Heart right ventricle (tissue), 16 donors: ENCODE results near the gene ARHGAP4. TPM values are rescaled to one million over a fixed set of nuclear protein-coding genes. Genes with fewer than 3 reads are reported as not detected.

Source experiments
- ATAC-seq, 8 donors: fragments of 200-7000 bp; cut with Tn5 transposase; one replicate each; pipeline ENCODE4 v1.9.1; 2020; ENCODE audit warnings: mild to moderate bottlenecking in 8 of 8, moderate library complexity in 8 of 8, moderate number of reproducible peaks in 1 of 8
- DNase-seq, 2 donors: peaks; one replicate each; pipeline ENCODE4 v3.0.0-alpha.2; 2020
- H3K27ac ChIP-seq, 10 donors: fragments of 200-600 bp; sonication (generic) in 2 of 10; one replicate each; pipeline versions ENCODE4 v1.5.0 to v1.8.0; 2020 to 2022; ENCODE audit warnings: mild to moderate bottlenecking in 3 of 10
- H3K27me3 ChIP-seq, 7 donors: fragments of 200-600 bp; one replicate each; pipeline ENCODE4 v1.8.0; 2021 to 2022; ENCODE audit warnings: mild to moderate bottlenecking in 2 of 7
- H3K36me3 ChIP-seq, 9 donors: fragments of 200-600 bp; sonication (generic) in 1 of 9; one replicate each; pipeline versions ENCODE4 v1.5.0 to v1.8.0; 2020 to 2022; ENCODE audit warnings: mild to moderate bottlenecking in 2 of 9
- H3K4me1 ChIP-seq, 9 donors: fragments of 200-600 bp; sonication (generic) in 1 of 9; one replicate each; pipeline versions ENCODE4 v1.5.0 to v1.8.0; 2020 to 2022; ENCODE audit warnings: mild to moderate bottlenecking in 4 of 9
- H3K4me3 ChIP-seq, 10 donors: fragments of 200-600 bp; sonication (generic) in 2 of 10; one replicate each; pipeline versions ENCODE4 v1.5.0 to v1.8.0; 2020 to 2022; ENCODE audit warnings: mild to moderate bottlenecking in 7 of 10, moderate library complexity in 2 of 10
- H3K9me3 ChIP-seq, 11 donors: fragments of 200-600 bp in 10 of 11; sonication (generic) in 2 of 11; one replicate each; pipeline versions ENCODE4 v1.5.0 to v1.8.0; 2013 to 2022; ENCODE audit warnings: mild to moderate bottlenecking in 2 of 11, control low read depth in 1 of 11, moderate library complexity in 1 of 11
- WGBS, 2 donors: extraction: QIAGEN DNeasy Blood & Tissue Kit; methylation state at CpG; one replicate each; pipeline ENCODE4 v1.1.7; 2013; ENCODE audit warnings: inconsistent platforms in 1 of 2; 5-methylcytosine and 5-hydroxymethylcytosine counted together
- intact Hi-C, 10 donors: fragments of 100-400 bp; cut with DNase I; formaldehyde crosslinking; loops; one replicate each; pipeline versions ENCODE4 v1.11.1 to v1.14.2; 2022
- polyA plus RNA-seq, 2 donors: library from polyadenylated mRNA; stranded (reverse); fragments of 200-250 nt; gene quantifications; one replicate each; pipeline ENCODE4 v1.2.3, GENCODE V29; 2013
- total RNA-seq, 10 donors: library from RNA; stranded (reverse); fragmentation: NEBNext Ultra II Directional in 3 of 10; extraction: Animal tissue kit (Norgen Biotek cat#: 25700) in 3 of 10; gene quantifications; one replicate each; pipeline versions ENCODE4 v1.2.1 to v1.2.4, GENCODE V29; 2021 to 2023
- TF ChIP-seq, protein P1 (sequence below), 9 donors: fragments of 200-600 bp; sonication (generic) in 2 of 9; IDR thresholded peaks; one replicate each; pipeline versions ENCODE4 v1.5.0 to v1.8.0; 2021 to 2022; ENCODE audit warnings: antibody characterized with exemption in 9 of 9, mild to moderate bottlenecking in 5 of 9, moderate library complexity in 1 of 9
- donor health status: Arrhythmogenic right ventricular cardiomyopathy.
- donor health status: ischemic (EF 13 %, LVEDD 7.1; RV severe dilation, severe dysfunction).
- donor health status: healthy with polysubstance abuse.
- donor health status: DM: no; HTN: yes; CAD: no.
- donor health status: DM: no; HTN: no; CAD: no.
- donor health status: ischemic (EF 25% LVEDD 6.9; RV normal size, moderate dysfunction).
- donor health status: ischemic (EF 25% LVEDD 5.7; RV mildly dilated, moderate dysfunction).
- donor health status: healthy.
- donor health status: DM: yes; HTN: yes; CAD: no.
- donor health status: Ischemic cardiomyopathy.
- donor health status: ischemic (EF 35%, LVEDD 5.7; RV mildly dilated, moderate dysfunction).
- donor health status: nonischemic (EF 11% LVEDD 7.7; RV severe dilation, severe dysfunction).
- donor health status: DM: yes; HTN: yes; CAD: no.
- donor health status: PGD.
- donor health status: ischemic (EF 29% LVEDD 5.4; RV normal size, mild dysfunction).
- donor health status: nonischemic (EF 23%, LVEDD 6.1; RV moderate dilation, normal function).

ARHGAP4 gene
- total and polyA plus RNA-seq, 12 donors = 5.5 to 65.5 (median 9.3) TPM

DNA sequence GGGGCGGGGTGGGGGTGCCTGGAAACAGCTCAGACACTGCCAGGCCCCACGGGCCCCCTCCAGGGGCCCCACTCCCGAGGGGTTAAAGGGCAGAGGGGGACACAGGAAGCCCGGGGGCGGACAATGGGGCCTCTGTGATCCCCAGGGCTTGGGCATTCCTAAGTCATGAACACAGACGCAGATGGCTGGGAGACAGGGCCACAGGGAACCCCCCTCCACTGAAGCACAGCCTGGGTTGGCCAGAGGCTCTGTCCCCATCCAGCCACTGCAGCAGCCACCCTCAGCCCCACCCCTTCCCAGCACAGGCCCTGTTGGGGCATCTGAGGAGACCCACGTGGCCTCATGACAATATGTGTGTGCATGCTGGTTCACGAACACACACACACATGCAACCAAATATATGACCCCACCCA lies 44.0 kb downstream of the ARHGAP4 start:
- no peak overlapping the region for H3K4me3 ChIP-seq
- H3K27ac ChIP-seq = no peak overlapping the region
- intact Hi-C loops = no loop called here
- DNase-seq (no peak), ATAC-seq (peak in 3 of 8 donors; percentile 4 to 46 (median 31))
- 36 to 37% methylated on average over 5 to 8 of the region's 8 CpGs for WGBS, 2 donors
- peaks cover 0 to 97% (median 51%) of the 10 kb centered on the region in 7 donors for H3K27me3 ChIP-seq
- TF ChIP-seq, protein P1, sequence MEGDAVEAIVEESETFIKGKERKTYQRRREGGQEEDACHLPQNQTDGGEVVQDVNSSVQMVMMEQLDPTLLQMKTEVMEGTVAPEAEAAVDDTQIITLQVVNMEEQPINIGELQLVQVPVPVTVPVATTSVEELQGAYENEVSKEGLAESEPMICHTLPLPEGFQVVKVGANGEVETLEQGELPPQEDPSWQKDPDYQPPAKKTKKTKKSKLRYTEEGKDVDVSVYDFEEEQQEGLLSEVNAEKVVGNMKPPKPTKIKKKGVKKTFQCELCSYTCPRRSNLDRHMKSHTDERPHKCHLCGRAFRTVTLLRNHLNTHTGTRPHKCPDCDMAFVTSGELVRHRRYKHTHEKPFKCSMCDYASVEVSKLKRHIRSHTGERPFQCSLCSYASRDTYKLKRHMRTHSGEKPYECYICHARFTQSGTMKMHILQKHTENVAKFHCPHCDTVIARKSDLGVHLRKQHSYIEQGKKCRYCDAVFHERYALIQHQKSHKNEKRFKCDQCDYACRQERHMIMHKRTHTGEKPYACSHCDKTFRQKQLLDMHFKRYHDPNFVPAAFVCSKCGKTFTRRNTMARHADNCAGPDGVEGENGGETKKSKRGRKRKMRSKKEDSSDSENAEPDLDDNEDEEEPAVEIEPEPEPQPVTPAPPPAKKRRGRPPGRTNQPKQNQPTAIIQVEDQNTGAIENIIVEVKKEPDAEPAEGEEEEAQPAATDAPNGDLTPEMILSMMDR (IDR thresholded peaks at IDR 0.05) = no peak
- no peaks in the 10 kb centered on the region for H3K9me3 ChIP-seq
- H3K36me3 ChIP-seq = no peaks in the 10 kb centered on the region
- peaks cover 0 to 6% (median 0%) of the 10 kb centered on the region in 9 donors for H3K4me1 ChIP-seq

DNA sequence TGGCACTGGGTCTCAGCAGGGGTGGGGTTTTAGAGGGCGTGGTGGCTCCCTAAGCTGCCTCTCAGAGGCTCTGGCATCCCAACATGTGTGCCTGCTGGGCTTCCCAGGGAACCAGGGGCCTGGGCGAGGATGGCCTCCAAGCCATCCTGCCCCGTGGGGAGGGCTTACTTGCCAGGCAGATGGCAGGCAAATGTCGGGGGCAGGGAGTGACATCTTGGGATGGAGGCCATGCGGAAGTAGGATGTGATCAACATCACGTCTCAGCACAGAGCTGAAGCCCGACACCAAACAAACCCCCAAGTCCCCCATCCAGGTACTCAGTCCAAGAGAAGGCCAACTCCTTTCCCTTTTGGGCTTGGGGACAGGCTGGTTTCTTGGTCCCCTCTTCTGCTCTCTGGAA lies 44.8 kb downstream of the ARHGAP4 start:
- no peaks in the 10 kb centered on the region for H3K9me3 ChIP-seq
- DNase-seq (no peak), ATAC-seq (no peak)
- H3K4me3 ChIP-seq = no peak overlapping the region
- no peak overlapping the region for H3K27ac ChIP-seq
- H3K4me1 ChIP-seq = peaks cover 0 to 6% (median 0%) of the 10 kb centered on the region in 9 donors
- H3K36me3 ChIP-seq = no peaks in the 10 kb centered on the region
- intact Hi-C loops = no loop called here
- peaks cover 0 to 97% (median 47%) of the 10 kb centered on the region in 7 donors for H3K27me3 ChIP-seq
- 76 to 78% methylated on average over 6 to 7 of the region's 7 CpGs for WGBS, 2 donors
- TF ChIP-seq, protein P1 (IDR thresholded peaks at IDR 0.05) = no peak

DNA sequence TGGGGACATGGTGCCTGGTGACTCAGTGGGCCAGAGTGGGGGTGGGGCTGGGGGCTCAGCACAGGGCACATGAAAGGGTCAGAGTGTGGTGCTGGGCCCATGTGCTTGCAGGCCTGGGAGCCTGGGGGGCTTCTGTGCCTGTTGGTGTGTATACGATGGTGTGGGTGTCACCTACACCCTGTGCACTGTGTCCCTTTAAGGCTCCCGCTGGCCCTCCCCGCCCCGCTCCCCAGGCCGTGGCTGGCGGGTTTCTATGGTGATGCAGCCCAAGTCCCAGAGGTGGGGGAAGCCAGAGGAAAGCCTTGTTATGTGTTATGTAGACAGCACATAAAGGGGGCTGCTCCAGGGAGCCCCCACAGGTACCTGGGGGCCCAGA lies 45.6 kb downstream of the ARHGAP4 start:
- no peaks in the 10 kb centered on the region for H3K9me3 ChIP-seq
- intact Hi-C loops = no loop called here
- 12 to 26% methylated on average over 5 to 6 of the region's 6 CpGs for whole genome bisulfite sequencing, 2 donors
- H3K27ac ChIP-seq = no peak overlapping the region
- ATAC-seq = no peak
- no peak for DNase-seq
- H3K27me3 ChIP-seq = peaks cover 0 to 100% (median 44%) of the 10 kb centered on the region in 7 donors
- no peak overlapping the region for H3K4me3 ChIP-seq
- TF ChIP-seq, protein P1 (IDR thresholded peaks at IDR 0.05) = no peak
- H3K36me3 ChIP-seq = no peaks in the 10 kb centered on the region
- peaks cover 0 to 4% (median 0%) of the 10 kb centered on the region in 9 donors for H3K4me1 ChIP-seq

DNA sequence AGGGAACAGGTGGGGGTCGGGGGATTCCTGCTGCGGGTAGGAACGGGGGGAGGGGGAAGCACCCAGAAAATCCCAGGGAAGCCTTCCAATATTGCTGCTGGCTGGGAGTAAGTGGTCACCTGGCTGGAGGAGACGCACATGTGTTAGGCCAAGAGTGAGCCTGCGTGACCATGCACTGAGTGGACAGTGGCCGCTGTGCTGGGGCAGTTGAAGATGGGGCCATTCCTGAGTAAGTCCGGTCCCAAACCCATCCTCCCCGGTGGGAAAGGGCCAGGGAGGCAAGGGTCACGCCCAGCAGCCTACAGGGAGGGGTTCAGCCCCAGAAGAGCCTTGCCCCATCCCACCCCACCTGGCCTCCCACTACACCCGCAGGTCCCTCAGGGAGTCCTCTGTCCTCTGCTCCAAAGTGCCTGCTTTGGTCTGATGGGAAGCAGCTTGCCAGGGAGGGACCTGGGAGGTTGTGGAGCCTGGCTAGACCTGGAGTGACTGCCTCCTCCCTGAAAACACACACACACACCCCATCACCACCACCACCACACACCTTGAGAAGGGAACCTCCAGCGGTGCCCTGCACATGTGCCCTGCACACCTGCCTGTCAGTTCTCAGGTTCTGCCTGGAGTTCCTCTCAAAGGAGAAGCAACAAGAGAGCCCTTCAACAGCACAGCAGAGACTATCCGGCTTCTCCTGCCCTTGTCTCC lies 46.2 kb downstream of the ARHGAP4 start:
- WGBS, 2 donors = 46 to 55% methylated on average over 10 to 12 of the region's 12 CpGs
- H3K4me3 ChIP-seq = no peak overlapping the region
- intact Hi-C loops = no loop called here
- no peaks in the 10 kb centered on the region for H3K9me3 ChIP-seq
- TF ChIP-seq, protein P1 (IDR thresholded peaks at IDR 0.05) = no peak
- H3K36me3 ChIP-seq = no peaks in the 10 kb centered on the region
- ATAC-seq (no peak), DNase-seq (no peak)
- peaks cover 0 to 100% (median 38%) of the 10 kb centered on the region in 7 donors for H3K27me3 ChIP-seq
- H3K27ac ChIP-seq = no peak overlapping the region
- H3K4me1 ChIP-seq = no peaks in the 10 kb centered on the region
